GM11168 (cell line): ENCODE measurements around the gene DHX35.

ENCODE experiments used
- in situ Hi-C: fragments of 300-500 bp; cut with MboI; formaldehyde crosslinking; loops from one replicate; pipeline ENCODE4 v1.12.0; 2022; ENCODE audit warnings: low sequenced_read_pairs; ENCODE audit not compliant: unreplicated experiment

Gene DHX35, protein sequence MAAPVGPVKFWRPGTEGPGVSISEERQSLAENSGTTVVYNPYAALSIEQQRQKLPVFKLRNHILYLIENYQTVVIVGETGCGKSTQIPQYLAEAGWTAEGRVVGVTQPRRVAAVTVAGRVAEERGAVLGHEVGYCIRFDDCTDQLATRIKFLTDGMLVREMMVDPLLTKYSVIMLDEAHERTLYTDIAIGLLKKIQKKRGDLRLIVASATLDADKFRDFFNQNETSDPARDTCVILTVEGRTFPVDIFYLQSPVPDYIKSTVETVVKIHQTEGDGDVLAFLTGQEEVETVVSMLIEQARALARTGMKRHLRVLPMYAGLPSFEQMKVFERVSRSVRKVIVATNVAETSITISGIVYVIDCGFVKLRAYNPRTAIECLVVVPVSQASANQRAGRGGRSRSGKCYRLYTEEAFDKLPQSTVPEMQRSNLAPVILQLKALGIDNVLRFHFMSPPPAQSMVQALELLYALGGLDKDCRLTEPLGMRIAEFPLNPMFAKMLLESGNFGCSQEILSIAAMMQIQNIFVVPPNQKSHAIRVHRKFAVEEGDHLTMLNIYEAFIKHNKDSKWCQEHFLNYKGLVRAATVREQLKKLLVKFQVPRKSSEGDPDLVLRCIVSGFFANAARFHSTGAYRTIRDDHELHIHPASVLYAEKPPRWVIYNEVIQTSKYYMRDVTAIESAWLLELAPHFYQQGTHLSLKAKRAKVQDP

DNA sequence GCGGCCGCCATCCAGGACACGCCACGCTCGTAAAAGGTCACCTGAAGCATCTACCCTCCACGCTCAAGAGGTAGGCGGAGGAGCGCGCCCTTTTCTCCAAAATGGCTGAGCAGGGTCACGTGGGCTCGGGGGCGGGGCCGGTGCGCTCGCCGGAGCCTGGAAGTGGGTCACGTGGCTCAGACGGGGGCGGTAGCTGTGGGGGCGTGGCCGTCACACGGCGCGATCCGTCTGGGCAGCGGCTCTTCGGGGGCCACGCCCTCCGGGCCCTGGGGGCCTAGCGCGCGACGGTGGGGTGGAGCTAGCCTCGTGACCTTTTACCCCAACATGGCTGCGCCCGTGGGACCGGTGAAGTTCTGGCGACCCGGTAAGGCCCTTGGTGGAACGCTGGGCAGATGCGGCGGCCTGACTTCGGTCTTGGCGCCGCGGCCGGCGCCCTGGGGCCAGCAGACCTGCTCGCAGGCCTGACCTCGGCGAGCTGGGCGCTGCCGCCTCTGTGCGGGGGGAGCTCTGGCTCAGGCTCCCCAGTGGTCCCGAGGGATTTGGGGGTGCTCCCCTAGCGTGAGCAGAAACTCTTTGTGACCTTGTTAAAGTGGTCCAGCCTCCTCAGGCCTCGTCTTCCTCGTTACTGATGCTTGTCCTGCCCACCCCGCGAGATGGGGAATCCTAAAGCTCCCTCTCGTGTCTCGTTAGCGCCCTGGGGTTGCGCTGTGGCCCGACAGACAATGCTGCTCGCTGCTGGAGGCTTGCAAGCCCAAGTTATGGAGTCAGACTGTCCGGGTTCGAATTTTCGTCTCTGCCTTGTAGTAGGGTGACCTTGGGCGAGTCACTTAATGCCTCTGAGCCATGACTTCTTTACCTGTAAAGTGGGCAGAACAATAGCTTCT lies at the start of gene DHX35:
DHX35 (plus strand) TSS at position 301 of the 884 bp plus-strand sequence; CDS start at position 325, 24 bp downstream.
- in situ Hi-C loops: no loop called here

DNA sequence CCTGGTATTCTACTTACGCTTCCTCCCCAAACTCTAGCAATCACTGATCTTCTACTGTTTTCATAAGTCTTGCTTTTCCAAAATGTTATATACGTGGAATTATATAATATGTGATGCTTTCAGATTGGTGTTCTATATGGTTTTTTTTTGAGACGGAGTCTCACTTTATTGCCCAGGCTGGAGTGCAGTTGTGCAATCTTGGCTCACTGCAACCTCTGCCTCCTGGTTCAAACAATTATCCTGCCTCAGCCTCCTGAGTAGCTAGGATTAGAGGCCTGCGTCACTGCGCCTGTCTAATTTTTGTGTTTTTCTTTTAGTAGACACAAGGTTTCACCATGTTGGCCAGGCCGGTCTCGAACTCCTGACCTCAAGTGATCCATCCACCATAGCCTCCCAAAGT lies 46.8 kb upstream of the DHX35 start:
- in situ Hi-C loops: loop anchor here (10.0 to 25.0 kb wide), 2 partner anchors 129 to 253 kb away; no protein-coding TSS in a partner anchor

GRCh38 chr20:38917657-38918056 lies 44.5 kb upstream of the DHX35 start:
- in situ Hi-C loops: loop anchor here (10.0 to 25.0 kb wide), 2 partner anchors 127 to 255 kb away; no protein-coding TSS in a partner anchor

- in situ Hi-C loops: loop anchor here (10.0 to 25.0 kb wide), 2 partner anchors 127 to 256 kb away; no protein-coding TSS in a partner anchor
Observed at GRCh38 chr20:38918172-38918571, 44.0 kb upstream of the DHX35 start.

DNA sequence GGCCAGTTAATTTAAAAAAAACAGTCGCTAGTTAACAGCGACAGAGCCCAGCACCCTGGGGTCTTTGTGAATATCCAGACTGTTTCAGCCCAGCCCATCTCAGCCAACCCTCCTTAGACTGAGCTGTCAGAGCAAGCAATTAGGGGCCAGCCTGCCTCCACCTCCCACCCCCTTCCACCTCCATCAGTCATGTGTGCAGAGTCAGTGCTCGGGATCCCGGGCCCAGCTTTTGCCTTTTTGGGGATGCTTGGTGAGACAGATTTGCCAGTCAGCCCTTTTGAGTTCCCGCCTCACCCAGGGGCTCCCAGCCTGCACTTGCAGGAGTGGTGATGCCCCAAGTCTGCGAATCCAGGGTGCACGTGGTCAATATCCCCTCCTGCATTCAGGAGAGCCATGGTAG lies 42.5 kb upstream of the DHX35 start:
- in situ Hi-C loops: loop anchor here (10.0 to 25.0 kb wide), 2 partner anchors 125 to 257 kb away; no protein-coding TSS in a partner anchor

GRCh38 chr20:38920411-38920810 lies 41.7 kb upstream of the DHX35 start:
- in situ Hi-C loops: loop anchor here (25.0 kb wide), 1 partner anchor 258 kb away; no protein-coding TSS in a partner anchor

DNA sequence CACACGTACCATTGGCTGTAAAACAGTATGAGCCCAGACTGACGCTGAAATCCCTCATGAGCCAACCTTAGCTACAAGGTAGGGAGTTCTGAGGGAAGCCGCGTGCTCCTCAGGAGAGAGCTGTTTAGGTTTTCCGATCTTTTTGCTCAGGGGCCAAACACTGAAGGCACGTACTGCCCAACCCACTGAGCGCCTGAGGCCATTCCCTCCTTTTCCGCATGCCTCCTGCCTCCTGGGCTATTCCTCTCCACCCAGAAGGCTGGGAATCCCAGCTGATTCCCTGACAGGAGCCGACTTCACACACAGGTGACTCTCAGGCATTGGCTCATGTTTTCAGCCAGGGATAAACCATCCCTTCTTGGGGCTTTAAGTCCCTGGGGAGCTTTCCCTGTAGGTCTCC lies 41.3 kb upstream of the DHX35 start:
- in situ Hi-C loops: loop anchor here (25.0 kb wide), 1 partner anchor 259 kb away; no protein-coding TSS in a partner anchor

DNA sequence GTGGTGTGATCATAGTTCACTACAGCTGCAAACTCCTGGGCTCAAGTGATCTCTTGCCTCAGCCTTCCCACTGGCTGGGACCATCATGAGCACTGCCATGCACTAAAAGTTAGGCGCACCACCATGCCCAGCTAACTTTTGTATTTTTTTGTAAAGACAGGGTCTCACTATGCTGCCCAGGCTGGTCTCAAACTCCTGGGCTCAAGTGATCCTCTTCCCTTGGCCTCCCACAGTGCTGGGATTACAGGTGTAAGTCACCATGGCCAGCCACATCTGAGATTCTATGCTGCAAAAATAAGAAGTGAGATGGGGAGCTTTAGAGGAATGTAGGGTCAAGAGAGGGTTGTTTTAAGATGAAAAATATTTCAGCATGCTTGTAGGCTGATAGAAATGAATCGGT lies 37.4 kb upstream of the DHX35 start:
- in situ Hi-C loops: loop anchor here (25.0 kb wide), 1 partner anchor 262 kb away; no protein-coding TSS in a partner anchor

DNA sequence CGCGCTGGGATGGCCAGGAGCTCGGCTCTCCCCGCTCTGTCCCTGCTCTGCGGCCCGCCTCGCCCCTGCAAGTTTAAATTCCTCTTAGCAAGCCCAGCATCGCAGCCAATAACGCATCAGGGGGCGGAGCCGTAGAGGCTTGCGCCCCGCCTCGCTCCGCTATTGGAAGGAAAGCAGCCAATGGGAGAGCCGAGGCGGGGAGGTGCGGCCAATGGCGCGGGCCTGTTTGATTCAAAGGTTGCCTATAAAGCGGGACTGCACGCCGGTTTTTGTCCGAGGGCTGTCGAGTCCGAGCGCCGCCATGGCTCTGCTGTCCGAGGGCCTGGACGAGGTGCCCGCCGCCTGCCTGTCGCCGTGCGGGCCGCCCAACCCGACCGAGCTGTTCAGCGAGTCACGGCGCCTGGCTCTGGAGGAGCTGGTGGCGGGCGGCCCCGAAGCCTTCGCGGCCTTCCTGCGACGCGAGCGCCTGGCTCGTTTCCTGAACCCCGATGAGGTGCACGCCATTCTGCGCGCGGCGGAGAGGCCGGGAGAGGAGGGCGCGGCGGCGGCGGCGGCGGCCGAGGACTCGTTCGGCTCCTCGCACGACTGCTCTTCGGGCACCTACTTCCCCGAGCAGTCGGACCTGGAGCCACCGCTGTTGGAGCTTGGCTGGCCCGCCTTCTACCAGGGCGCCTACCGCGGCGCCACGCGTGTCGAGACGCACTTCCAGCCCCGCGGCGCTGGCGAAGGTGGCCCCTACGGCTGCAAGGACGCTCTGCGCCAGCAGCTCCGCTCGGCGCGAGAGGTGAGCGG lies 35.8 kb upstream of the DHX35 start, which contains the start of gene FAM83D:
FAM83D (plus strand) TSS at position 276 of the 792 bp plus-strand sequence; CDS start at position 302, 26 bp downstream.
- in situ Hi-C loops: no loop called here

DNA sequence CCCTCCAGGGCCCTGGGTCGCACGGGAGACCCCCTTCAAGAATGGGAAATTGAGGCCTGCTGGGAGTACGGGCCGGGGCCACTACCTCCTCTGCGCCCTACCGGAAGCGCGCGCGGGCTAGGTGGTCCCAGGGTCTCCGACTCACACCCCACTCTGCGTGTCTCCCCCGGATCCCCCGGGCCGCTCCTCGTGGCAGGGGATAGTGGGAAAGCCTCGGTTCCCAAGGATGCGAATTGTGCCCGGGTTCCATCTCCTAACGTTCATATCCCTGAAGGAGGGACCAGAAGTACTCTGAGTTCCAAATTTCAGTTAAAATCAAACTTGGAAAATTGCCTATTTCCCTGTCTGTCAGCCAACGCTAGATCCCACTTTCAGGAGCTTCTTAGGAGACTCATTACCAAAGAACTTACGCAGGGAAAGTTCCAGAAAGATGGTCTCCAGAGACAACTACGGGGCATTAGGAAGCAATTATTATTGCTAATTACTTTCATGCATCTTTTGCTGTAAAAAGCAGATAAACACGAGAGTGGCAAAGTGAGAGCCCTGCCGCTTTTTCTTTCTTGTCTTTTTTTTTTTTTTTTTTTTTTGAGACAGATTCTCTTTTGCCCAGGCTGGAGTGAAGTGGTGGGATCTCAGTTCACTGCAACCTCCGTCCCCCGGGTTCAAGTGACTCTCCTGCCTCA lies 35.1 kb upstream of the DHX35 start:
- in situ Hi-C loops: no loop called here

DNA sequence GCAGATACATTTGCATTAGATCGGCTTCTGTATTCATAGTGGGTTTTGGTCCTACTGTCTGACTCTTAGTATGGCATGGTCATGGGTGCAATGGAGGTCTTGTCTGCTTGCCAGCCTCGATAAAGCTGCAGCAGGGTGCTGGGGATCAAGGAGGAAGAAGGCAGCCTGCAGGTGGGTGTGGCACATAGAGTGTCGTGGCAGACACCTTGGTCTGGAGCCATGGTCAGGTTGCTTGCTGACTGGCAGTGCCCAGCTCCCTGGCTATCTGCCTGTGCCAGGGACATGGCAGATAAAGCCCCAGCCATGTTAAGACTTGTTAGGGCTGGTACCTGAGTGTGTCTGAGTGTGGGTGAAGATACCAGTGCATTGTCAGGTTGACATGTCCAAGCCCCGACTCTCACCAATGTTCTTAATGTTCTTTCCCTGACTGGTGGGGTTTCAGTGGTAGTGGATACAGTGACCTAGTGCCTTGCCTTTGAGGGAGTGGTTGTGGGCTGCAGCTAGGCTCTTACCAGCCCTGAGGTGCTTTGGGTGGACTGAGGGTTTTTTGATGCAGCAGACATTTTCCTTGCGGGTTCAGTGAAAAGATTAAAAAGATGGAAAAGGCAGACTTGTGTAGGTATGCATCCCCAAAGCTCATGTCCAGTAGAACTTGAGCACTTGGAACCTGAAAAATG lies 34.1 kb upstream of the DHX35 start:
- in situ Hi-C loops: no loop called here

DNA sequence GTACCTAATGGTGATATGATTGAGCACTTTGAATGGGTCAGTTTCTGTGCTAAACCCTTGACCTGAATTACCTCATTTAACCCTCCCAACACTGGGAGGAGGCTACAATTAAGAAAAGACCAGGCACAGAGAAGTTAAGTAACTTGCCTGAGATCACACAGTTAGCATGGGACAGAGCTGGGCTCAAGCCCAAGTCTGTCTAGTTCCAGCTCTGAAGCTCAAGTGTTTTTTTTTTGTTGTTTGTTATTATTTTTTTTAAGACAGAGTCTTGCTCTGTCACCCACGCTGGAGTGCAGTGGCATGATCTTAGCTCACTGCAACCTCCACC lies 31.9 kb upstream of the DHX35 start:
- in situ Hi-C loops: no loop called here

DNA sequence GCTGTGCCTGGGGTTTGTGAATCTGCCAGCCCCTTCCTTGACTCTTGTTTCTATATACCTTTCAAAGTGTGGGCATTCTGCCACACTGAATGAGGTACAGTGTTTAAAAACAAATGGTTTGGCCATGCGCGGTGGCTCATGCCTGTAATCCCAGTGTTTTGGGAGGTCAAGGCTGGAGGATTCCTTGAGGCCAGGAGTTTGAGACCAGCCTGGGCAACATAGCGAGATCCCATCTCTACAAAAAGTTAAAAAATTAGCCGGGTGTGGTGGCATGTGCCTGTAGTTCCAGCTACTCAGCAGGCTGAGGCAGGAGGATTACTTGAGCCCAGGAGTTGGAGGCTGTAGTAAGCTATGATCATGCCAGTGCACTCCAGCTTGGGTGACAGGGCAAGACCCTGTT lies 30.2 kb upstream of the DHX35 start:
- in situ Hi-C loops: no loop called here

DNA sequence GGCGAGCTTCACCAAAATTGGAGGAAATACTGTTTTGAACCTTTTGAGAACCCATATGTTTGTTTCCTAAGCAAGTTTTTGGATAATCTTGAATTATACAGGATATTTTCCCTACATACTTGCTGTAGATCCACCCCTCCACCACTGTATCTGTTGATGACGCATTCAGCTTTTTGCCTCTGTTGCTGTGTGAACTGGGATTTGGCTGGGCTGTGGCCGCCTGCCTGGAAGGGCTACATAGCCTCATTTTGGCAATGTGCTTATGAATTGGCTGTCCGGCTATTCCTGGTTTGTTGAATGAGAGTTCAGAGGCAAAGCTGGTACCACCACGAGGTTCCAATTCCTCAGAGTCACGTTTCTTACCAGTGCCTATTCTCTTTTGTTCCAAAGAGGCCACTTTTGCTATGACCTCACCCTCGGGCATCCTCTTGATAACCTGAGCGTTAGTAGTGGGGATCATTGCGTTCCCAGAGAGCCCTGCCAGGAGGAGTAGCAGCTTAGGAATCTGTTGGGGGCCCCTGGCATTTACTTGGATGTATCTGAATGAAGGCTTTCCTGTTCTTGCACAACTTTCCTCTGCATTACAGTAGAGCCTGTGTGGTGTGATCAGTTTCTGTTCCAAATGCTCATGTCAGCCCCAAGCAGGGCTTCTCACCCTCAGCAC lies 29.6 kb upstream of the DHX35 start:
- in situ Hi-C loops: no loop called here

DNA sequence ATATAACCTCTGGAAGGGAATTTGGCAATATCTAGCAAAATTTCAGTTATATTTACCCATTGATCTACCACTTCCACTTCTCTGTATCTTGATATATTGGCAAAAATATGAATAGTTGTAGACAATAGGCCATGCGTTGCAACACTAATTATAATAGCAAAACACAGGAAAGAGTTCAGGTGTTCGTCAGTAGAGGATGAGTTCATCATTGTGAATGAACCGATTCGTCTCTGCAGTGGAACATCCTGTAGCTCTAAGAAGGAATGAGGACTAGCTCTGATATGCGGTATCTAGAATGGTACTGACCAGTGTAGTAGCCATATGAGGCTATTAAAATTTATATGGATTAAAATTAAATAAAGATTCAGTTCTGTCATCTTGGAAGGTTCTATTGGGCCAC lies 27.6 kb upstream of the DHX35 start:
- in situ Hi-C loops: no loop called here

DNA sequence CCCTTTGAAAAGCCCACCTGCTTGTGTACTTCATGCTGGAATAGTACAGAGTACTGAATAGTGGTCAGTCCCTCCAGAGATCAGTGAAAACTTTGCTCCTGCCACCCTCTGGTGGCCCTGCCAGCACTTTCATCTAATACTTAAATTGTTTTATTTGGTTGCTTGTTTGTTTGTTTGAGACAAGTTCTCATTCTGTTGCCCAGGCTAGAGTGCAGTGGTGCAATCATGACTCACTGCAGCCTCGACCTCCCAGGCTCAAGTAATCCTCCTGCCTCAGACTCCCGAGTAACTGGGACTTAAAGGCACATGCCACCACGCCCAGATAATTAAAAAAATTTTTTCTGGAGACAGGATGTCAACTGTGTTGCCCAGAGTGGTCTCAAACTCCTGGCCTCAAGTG lies 26.9 kb upstream of the DHX35 start:
- in situ Hi-C loops: no loop called here

- in situ Hi-C loops: no loop called here
Observed at GRCh38 chr20:38935967-38936407, 26.2 kb upstream of the DHX35 start.

DNA sequence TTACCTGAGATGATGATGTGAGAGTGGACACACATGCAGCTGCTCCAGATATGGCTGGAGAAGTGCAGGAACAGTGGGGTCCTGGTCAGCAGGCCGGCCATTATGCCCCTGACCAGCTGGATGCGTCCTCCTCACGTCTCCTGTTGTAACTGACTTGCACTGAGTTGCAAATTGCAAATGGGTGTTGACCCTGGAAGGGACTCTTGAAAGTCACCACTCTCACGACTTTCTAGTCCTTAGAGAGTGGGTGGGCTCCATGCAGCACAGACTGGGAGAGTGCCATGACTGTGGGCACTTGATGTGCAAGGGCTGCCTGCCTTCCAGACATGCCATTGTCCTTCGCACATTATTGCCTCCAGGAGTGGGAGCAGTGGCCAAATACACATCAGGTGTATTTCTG lies 25.1 kb upstream of the DHX35 start:
- in situ Hi-C loops: no loop called here
